B cell (primary cell): ENCODE data around the gene FAM151A. TPM values are rescaled to one million over a fixed set of nuclear protein-coding genes. Genes with fewer than 3 reads are reported as not detected.

ENCODE experiments used
- ATAC-seq: fragments of 200-7000 bp; cut with Tn5 transposase; one replicate; pipeline ENCODE4 v1.10.0; 2021; ENCODE audit warnings: low read depth, mild to moderate bottlenecking, moderate number of reproducible peaks, moderate library complexity
- CTCF ChIA-PET: fragments of 350-600 bp; sonication (Branson Sonifier 250); formaldehyde crosslinking; loops from one replicate; lab custom pipeline; 2021; ENCODE audit warnings: antibody characterized with exemption, inconsistent platforms; lab: Charles Lee
- POLR2A ChIA-PET: fragments of 350-600 bp; sonication (Branson Sonifier 250); formaldehyde crosslinking; loops from one replicate; lab custom pipeline; 2021; ENCODE audit warnings: antibody characterized with exemption; lab: Charles Lee
- DNase-seq: peaks from one replicate; pipeline ENCODE4 v3.0.0; 2013
- H2AFZ ChIP-seq: 2 replicates; pipeline ENCODE4 v1.6.1; 2012; ENCODE audit warnings: mild to moderate bottlenecking, low read depth, low read length; ENCODE audit not compliant: insufficient read depth, poor library complexity, severe bottlenecking
- H3K27ac ChIP-seq, 2 donors: 1 replicate in 1 of 2; 2 replicates in 1 of 2; pipeline ENCODE4 v1.5.1; 2012 to 2013; ENCODE audit warnings: low read length in 2 of 2, mild to moderate bottlenecking in 2 of 2, moderate library complexity in 1 of 2
- H3K27me3 ChIP-seq, 4 experiments: fragments of 200-600 bp in 1 of 4; sonication (generic) in 1 of 4; replicated peaks in 1 of 4; 1 replicate in 2 of 4; 2 replicates in 2 of 4; pipeline versions ENCODE4 v1.6.1 to v1.7.0; 2013 to 2016; ENCODE audit warnings: low read length in 3 of 4, mild to moderate bottlenecking in 2 of 4, mixed read lengths in 1 of 4, moderate library complexity in 1 of 4; ENCODE audit not compliant: insufficient read depth in 4 of 4, control insufficient read depth in 3 of 4; ENCODE audit errors: control extremely low read depth in 1 of 4
- H3K36me3 ChIP-seq, 2 experiments: replicated peaks in 1 of 2; 1 replicate in 1 of 2; 2 replicates in 1 of 2; pipeline versions ENCODE4 v1.6.1 to v1.7.1; 2013; ENCODE audit warnings: low read length in 1 of 2; ENCODE audit not compliant: insufficient read depth in 2 of 2, control insufficient read depth in 1 of 2; ENCODE audit errors: control extremely low read depth in 1 of 2, extremely low read depth in 1 of 2
- H3K4me1 ChIP-seq, 2 donors: fragments of 200-600 bp in 1 of 2; sonication (generic) in 1 of 2; 1 replicate in 1 of 2; 2 replicates in 1 of 2; pipeline versions ENCODE4 v1.5.1 to v1.6.1; 2013 to 2017; ENCODE audit warnings: low read length in 2 of 2; ENCODE audit not compliant: control insufficient read depth in 2 of 2, insufficient read depth in 2 of 2
- H3K4me2 ChIP-seq: replicated peaks from 2 replicates; pipeline ENCODE3; 2012; ENCODE audit warnings: mild to moderate bottlenecking, low read depth, low read length; ENCODE audit not compliant: poor library complexity, severe bottlenecking
- H3K4me3 ChIP-seq, 5 experiments: fragments of 200-600 bp in 1 of 5; sonication (generic) in 1 of 5; 1 replicate in 3 of 5; 2 replicates in 2 of 5; pipeline versions ENCODE4 v1.5.1 to v1.7.0; 2011 to 2016; ENCODE audit warnings: low read length in 4 of 5, mild to moderate bottlenecking in 4 of 5, low read depth in 2 of 5, control low read depth in 1 of 5, moderate library complexity in 1 of 5; ENCODE audit not compliant: insufficient read depth in 1 of 5; ENCODE audit errors: control extremely low read depth in 1 of 5, extremely low read depth in 1 of 5
- H3K79me2 ChIP-seq: fragments of 200-600 bp; sonication (generic); one replicate; pipeline ENCODE4 v1.6.0; 2016; ENCODE audit warnings: low read length; ENCODE audit not compliant: control insufficient read depth, insufficient read depth
- H3K9ac ChIP-seq: fragments of 200-600 bp; sonication (generic); 2 replicates; pipeline ENCODE4 v1.6.1; 2017; ENCODE audit warnings: mild to moderate bottlenecking, low read length, moderate library complexity
- H3K9me3 ChIP-seq, 3 donors: one replicate each; pipeline versions ENCODE4 v1.6.1 to v1.7.1; 2013; ENCODE audit warnings: low read length in 2 of 3; ENCODE audit not compliant: control insufficient read depth in 2 of 3, insufficient read depth in 1 of 3; ENCODE audit errors: control extremely low read depth in 1 of 3
- H4K20me1 ChIP-seq: 2 replicates; pipeline ENCODE4 v1.6.0; 2012; ENCODE audit warnings: mild to moderate bottlenecking, low read length; ENCODE audit not compliant: insufficient read depth, control insufficient read depth, poor library complexity, severe bottlenecking
- H3K27ac Mint-ChIP-seq: one replicate; pipeline ENCODE4 v1.8.0; 2021; ENCODE audit warnings: mixed read lengths
- H3K27me3 Mint-ChIP-seq: one replicate; pipeline ENCODE4 v1.8.0; 2021; ENCODE audit warnings: mixed read lengths
- H3K4me1 Mint-ChIP-seq: one replicate; pipeline ENCODE4 v1.8.0; 2021; ENCODE audit warnings: mixed read lengths
- H3K4me3 Mint-ChIP-seq: one replicate; pipeline ENCODE4 v1.8.0; 2021; ENCODE audit warnings: mixed read lengths
- H3K9me3 Mint-ChIP-seq: one replicate; pipeline ENCODE4 v1.8.0; 2022; ENCODE audit warnings: mixed read lengths; ENCODE audit not compliant: insufficient read depth
- CTCF ChIP-seq: fragments of 200-600 bp; IDR thresholded peaks from one replicate; pipeline ENCODE4 v1.8.0; 2022; ENCODE audit warnings: antibody characterized with exemption, mild to moderate bottlenecking
- EZH2 ChIP-seq: IDR thresholded peaks from 2 replicates; pipeline ENCODE4 v1.6.1; 2012; ENCODE audit warnings: borderline replicate concordance, low read depth, mild to moderate bottlenecking, moderate library complexity, low read length; ENCODE audit not compliant: insufficient read depth, poor library complexity, severe bottlenecking
- WGBS: methylation state at CpG from one replicate; pipeline ENCODE4 v1.1.5; 2013; ENCODE audit warnings: missing lambda C conversion rate; ENCODE audit not compliant: insufficient coverage; 5-methylcytosine and 5-hydroxymethylcytosine counted together
- intact Hi-C: fragments of 100-400 bp; cut with micrococcal nuclease; formaldehyde crosslinking; loops from one replicate; pipeline ENCODE4 v1.10.0; 2022
- polyA plus RNA-seq: library from polyadenylated mRNA; depleted of rRNA; stranded (reverse); fragments of >200 nt; gene quantifications from 2 replicates; pipeline ENCODE4 v1.2.3, GENCODE V29; 2012
- total RNA-seq, 2 donors: library from RNA; stranded (reverse); fragments of 120-200 nt in 1 of 2; gene quantifications; 1 replicate in 1 of 2; 2 replicates in 1 of 2; pipeline versions ENCODE4 v1.2.3 to v1.2.4, GENCODE V29; 2013 to 2022

Gene FAM151A
- total and polyA plus RNA-seq, 2 donors (not counting 1 experiment from before 2014, with no cell fraction given), result not detected

DNA sequence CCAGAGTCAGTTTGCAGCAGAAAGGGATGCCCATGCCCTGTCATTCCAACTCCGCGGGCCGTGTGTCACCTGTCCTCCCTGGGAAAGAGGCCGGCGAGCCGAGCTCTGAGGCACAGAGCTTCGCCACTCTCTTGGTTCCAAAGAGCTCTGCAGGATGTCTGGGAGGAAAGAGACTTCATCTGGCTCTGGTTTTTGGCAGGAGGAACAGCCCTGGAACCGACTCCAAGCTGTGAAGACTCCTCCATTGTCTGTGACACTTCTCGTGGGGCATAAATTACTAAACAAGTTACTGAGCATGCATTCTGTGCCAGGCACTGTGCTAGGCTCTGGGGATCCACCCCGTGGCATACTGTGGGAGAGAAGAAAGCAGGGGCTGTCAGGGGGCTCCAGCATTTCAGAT lies 3.9 kb upstream of the FAM151A start:
- TF ChIP-seq CTCF, result no peak
- TF ChIP-seq EZH2, result no peak
- H3K27me3 Mint-ChIP-seq, result peaks cover 16% of the 10 kb centered on the region
- Histone ChIP-seq H4K20me1 (no peaks in the 10 kb centered on the region), H3K4me3 (no peak overlapping the region), H3K4me2 (no peak overlapping the region), H3K27ac (no peak overlapping the region), H3K9me3 (no peaks in the 10 kb centered on the region), H3K79me2 (no peaks in the 10 kb centered on the region), H3K36me3 (no peaks in the 10 kb centered on the region), H3K4me1 (no peaks in the 10 kb centered on the region), H3K9ac (no peak overlapping the region), H2AFZ (no peak overlapping the region), H3K27me3 (no peaks in the 10 kb centered on the region)
- POLR2A ChIA-PET, result no interaction called here
- CTCF ChIA-PET, result no interaction called here
- H3K4me3 Mint-ChIP-seq, result no peak overlapping the region
- peaks cover 3% of the 10 kb centered on the region for H3K9me3 Mint-ChIP-seq
- H3K27ac Mint-ChIP-seq, result no peak overlapping the region
- intact Hi-C loops, result no loop called here
- no peak for ATAC-seq
- no peak for DNase-seq
- WGBS, result 88% methylated on average over 9 of the region's 10 CpGs
- H3K4me1 Mint-ChIP-seq, result no peaks in the 10 kb centered on the region

DNA sequence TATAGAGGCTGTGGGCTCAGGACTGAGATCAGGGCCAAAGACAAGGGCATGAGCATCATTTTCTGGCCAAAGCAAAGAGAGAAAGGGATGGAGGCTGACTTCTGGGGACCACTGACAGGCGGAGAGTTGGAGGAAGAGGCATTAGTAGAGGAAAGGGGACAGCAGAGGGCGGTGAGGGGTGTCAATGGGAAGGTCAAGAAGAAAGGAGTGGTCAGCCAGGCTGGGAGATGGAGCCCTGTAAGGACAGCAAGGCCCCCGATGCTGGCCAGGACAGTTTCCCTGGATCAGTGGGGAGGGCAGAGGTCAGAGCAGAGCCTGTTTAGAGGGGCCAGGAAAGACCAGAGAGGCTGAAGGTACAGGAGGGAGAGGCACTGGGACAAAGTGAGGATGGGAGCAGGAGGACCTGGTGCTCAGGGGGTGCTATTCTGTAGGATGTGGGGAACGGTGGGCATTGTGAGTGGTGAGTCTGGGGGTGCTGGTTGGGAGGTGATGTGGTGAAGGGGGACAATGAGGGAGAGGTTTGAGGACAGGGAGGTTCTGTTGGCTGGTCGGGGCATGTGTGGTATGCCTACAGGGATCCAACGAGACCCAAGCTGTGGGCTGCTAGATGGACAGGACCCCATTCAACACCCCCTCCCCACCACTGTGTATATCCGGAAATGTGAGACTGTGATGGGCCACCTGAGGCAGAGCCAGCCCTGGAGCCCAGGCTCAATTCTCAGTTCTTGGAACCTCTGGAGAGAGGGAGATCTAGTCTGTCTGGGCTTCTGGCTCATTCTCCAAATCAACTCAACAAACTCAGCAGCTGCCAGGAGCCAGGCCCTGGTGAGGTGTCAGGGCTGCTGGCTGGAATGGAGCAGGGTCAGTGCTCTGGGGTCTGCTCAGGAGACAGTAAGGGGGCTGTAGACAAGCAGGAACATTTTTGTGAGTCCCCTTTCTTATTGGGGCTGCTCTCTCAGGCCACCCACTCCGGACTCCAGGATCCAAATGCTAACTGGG lies 1.4 kb upstream of the FAM151A start:
- Mint-ChIP-seq H3K27me3 (peaks cover 12% of the 10 kb centered on the region), H3K4me1 (no peaks in the 10 kb centered on the region), H3K27ac (no peak overlapping the region), H3K4me3 (no peak overlapping the region), H3K9me3 (no peaks in the 10 kb centered on the region)
- Histone ChIP-seq H3K9ac (no peak overlapping the region), H3K9me3 (no peaks in the 10 kb centered on the region), H3K4me3 (no peak overlapping the region), H3K27me3 (no peaks in the 10 kb centered on the region), H3K4me1 (no peaks in the 10 kb centered on the region), H3K79me2 (no peaks in the 10 kb centered on the region), H3K36me3 (no peaks in the 10 kb centered on the region), H4K20me1 (no peaks in the 10 kb centered on the region), H2AFZ (no peak overlapping the region), H3K27ac (no peak overlapping the region), H3K4me2 (no peak overlapping the region)
- no peak for TF ChIP-seq EZH2
- no peak for TF ChIP-seq CTCF
- ChIA-PET POLR2A (no interaction called here), CTCF (no interaction called here)
- WGBS, result 88% methylated on average over 4 of the region's 8 CpGs
- DNase-seq (no peak), ATAC-seq (no peak)
- intact Hi-C loops, result no loop called here
